GM12878 (cell line): ENCODE results near the gene LEF1.
A peak's percentile ranks its signal among the peaks of the same experiment; 100 is the strongest.

ENCODE experiments used
- BHLHE40 ChIP-seq, 2 experiments: fragments of 450-650 bp in 1 of 2; IDR thresholded peaks; 2 replicates each; pipeline ENCODE4 v1.6.1; 2011 to 2017; ENCODE audit warnings: low read depth in 2 of 2, borderline replicate concordance in 1 of 2, improper control_type of control experiment in 1 of 2, low read length in 1 of 2, mild to moderate bottlenecking in 1 of 2
- CTCF ChIP-seq, 3 experiments: IDR thresholded peaks in 2 of 3; conservative IDR thresholded peaks in 1 of 3; 2 replicates each; pipeline ENCODE4 v1.5.1; 2011; ENCODE audit warnings: low read depth in 3 of 3, low read length in 3 of 3, mild to moderate bottlenecking in 3 of 3, control low read depth in 2 of 3, moderate library complexity in 2 of 3, inconsistent platforms in 1 of 3, mixed read lengths in 1 of 3; ENCODE audit not compliant: control insufficient read depth in 2 of 3, insufficient read depth in 1 of 3; ENCODE audit errors: extremely low read depth in 1 of 3
- CUX1 ChIP-seq: IDR thresholded peaks from 2 replicates; pipeline ENCODE4 v1.6.1; 2012; ENCODE audit warnings: improper control_type of control experiment, low read depth, low read length; ENCODE audit not compliant: insufficient replicate concordance
- EZH2 ChIP-seq: IDR thresholded peaks from 2 replicates; pipeline ENCODE4 v1.6.1; 2012; ENCODE audit warnings: low read depth, mild to moderate bottlenecking, control low read depth, inconsistent platforms, low read length, borderline replicate concordance; ENCODE audit not compliant: control insufficient read depth
- HDAC6 ChIP-seq: fragments of 200-600 bp; sonication (generic); IDR thresholded peaks from one replicate; pipeline ENCODE4 v1.8.0; 2017; ENCODE audit warnings: antibody characterized with exemption; ENCODE audit not compliant: unreplicated experiment
- MXI1 ChIP-seq: fragments of 150-350 bp; IDR thresholded peaks from 2 replicates; pipeline ENCODE4 v1.6.1; 2011; ENCODE audit warnings: low read depth, mild to moderate bottlenecking, inconsistent platforms, low read length, improper control_type of control experiment
- MYC ChIP-seq: IDR thresholded peaks from 2 replicates; pipeline ENCODE4 v1.6.1; 2011; ENCODE audit warnings: mild to moderate bottlenecking, low read length, moderate library complexity, inconsistent platforms; ENCODE audit not compliant: insufficient read depth, insufficient replicate concordance, insufficient read length, severe bottlenecking
- NR2F1 ChIP-seq: fragments of 450-650 bp; conservative IDR thresholded peaks from 2 replicates; pipeline ENCODE4 v1.6.1; 2017; ENCODE audit warnings: mild to moderate bottlenecking
- POLR2A ChIP-seq: IDR thresholded peaks from 2 replicates; pipeline ENCODE4 v1.6.1; 2011; ENCODE audit warnings: low read depth, mild to moderate bottlenecking, low read length
- POLR2AphosphoS5 ChIP-seq: IDR thresholded peaks from 2 replicates; pipeline ENCODE4 v1.6.1; 2011; ENCODE audit warnings: mild to moderate bottlenecking, low read length, inconsistent platforms
- RBBP5 ChIP-seq: fragments of 200-600 bp; sonication (generic); conservative IDR thresholded peaks from 2 replicates; pipeline ENCODE4 v1.6.1; 2016
- SRF ChIP-seq, 2 experiments: IDR thresholded peaks; 2 replicates each; pipeline ENCODE4 v1.6.1; 2011; ENCODE audit warnings: low read depth in 2 of 2, low read length in 2 of 2, mild to moderate bottlenecking in 1 of 2, moderate library complexity in 1 of 2
- YY1 ChIP-seq: IDR thresholded peaks from 2 replicates; pipeline ENCODE4 v1.6.1; 2011; ENCODE audit warnings: low read depth, mild to moderate bottlenecking, low read length
- ZNF274 ChIP-seq: IDR thresholded peaks from one replicate; pipeline ENCODE4 v1.8.0; 2011; ENCODE audit not compliant: insufficient read length, insufficient read depth

GRCh38 chr4:108172231-108172752 lies 3.6 kb upstream of the LEF1 start:
- TF ChIP-seq CUX1: no peak
- TF ChIP-seq EZH2: no peak
- TF ChIP-seq HDAC6: no peak
- TF ChIP-seq CTCF (IDR thresholded peaks at IDR 0.05 in 2 of 3, conservative IDR thresholded peaks at IDR 0.05 in 1 of 3; ENCODE audit: control insufficient read depth in 2 of 3, extremely low read depth in 1 of 3, insufficient read depth in 1 of 3, low read depth in 3 of 3, low read length in 3 of 3): peak in 1 of 3 experiments; percentile 12; a peak in 1 of 6 replicates
- TF ChIP-seq YY1: no peak
- TF ChIP-seq MXI1: no peak
- no peak for TF ChIP-seq POLR2A
- TF ChIP-seq ZNF274: no peak
- no peak for TF ChIP-seq RBBP5
- TF ChIP-seq POLR2AphosphoS5: no peak
- TF ChIP-seq MYC: no peak
- TF ChIP-seq BHLHE40 (IDR thresholded peaks at IDR 0.05; ENCODE audit: borderline replicate concordance in 1 of 2, low read depth in 2 of 2, low read length in 1 of 2): no peak
- TF ChIP-seq NR2F1: no peak
- TF ChIP-seq SRF (IDR thresholded peaks at IDR 0.05; ENCODE audit: low read depth in 2 of 2, low read length in 2 of 2): no peak
